Upper lobe of right lung (tissue), 1 donor: Measurements from ENCODE around the gene ADAMTS15. TPM values are rescaled to one million over a fixed set of nuclear protein-coding genes. Genes with fewer than 3 reads are reported as not detected.

Source experiments
- ATAC-seq: fragments of 200-7000 bp; cut with Tn5 transposase; one replicate; pipeline ENCODE4 v1.9.1; 2020; ENCODE audit warnings: mild to moderate bottlenecking, moderate library complexity
- DNase-seq: peaks from one replicate; pipeline ENCODE4 v3.0.0-alpha.2; 2020
- H3K27ac ChIP-seq: fragments of 200-600 bp; one replicate; pipeline ENCODE4 v1.8.0; 2022
- H3K27me3 ChIP-seq: fragments of 200-600 bp; one replicate; pipeline ENCODE4 v1.8.0; 2022; ENCODE audit warnings: mild to moderate bottlenecking
- H3K36me3 ChIP-seq: fragments of 200-600 bp; one replicate; pipeline ENCODE4 v1.8.0; 2022
- H3K4me1 ChIP-seq: fragments of 200-600 bp; one replicate; pipeline ENCODE4 v1.8.0; 2022
- H3K4me3 ChIP-seq: fragments of 200-600 bp; one replicate; pipeline ENCODE4 v1.8.0; 2022; ENCODE audit warnings: mild to moderate bottlenecking
- H3K9me3 ChIP-seq: fragments of 200-600 bp; one replicate; pipeline ENCODE4 v1.8.0; 2022
- intact Hi-C: fragments of 100-400 bp; cut with DNase I; formaldehyde crosslinking; loops from one replicate; pipeline ENCODE4 v1.11.0; 2022
- total RNA-seq: library from RNA; stranded (reverse); fragmentation: NEBNext Ultra II Directional; extraction: Animal tissue kit (Norgen Biotek cat#: 25700); gene quantifications from one replicate; pipeline ENCODE4 v1.2.1, GENCODE V29; 2021
- TF ChIP-seq, protein P1 (sequence below): fragments of 200-600 bp; IDR thresholded peaks from one replicate; pipeline ENCODE4 v1.8.0; 2022; ENCODE audit warnings: antibody characterized with exemption
- donor health status: DM: no; HTN: yes; CAD: no; lungs with severe emphysema.

The ADAMTS15 gene
- total RNA-seq, 1 donor from 2014 or later: 8.2 TPM

DNA sequence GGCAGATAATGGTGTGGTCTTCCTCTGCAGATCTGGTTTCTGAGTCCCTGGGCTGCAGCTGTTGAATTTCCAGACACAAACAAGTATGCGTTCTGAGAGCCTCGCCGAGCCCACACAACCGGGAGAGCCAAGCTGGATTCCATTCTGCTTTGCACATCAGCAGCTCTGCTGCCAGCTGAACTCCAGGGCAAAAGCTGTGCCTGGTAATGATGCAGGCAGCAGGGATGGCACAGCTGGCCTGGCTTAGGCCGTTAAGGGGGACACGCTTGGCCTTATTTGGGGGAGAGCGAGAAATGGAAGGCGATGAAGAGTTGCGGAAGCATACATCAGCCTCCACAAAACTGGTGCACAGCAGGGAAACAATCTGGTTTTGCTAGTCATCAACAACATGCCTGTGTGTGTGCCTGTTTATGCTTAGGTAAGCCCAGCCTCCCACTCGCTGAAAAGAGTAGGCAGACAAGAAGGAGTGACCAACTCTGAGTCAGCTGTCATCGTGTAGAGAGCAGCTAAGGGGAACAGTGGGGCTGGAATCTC lies 45.1 kb upstream of the ADAMTS15 start:
- DNase-seq: no peak
- peaks cover 10% of the 10 kb centered on the region for H3K4me1 ChIP-seq
- ATAC-seq: peak; percentile 70

GRCh38 chr11:130403967-130404366 lies 44.5 kb upstream of the ADAMTS15 start:
- intact Hi-C loops: no loop called here
- H3K4me3 ChIP-seq: no peak overlapping the region
- no peaks in the 10 kb centered on the region for H3K27me3 ChIP-seq
- H3K36me3 ChIP-seq: no peaks in the 10 kb centered on the region
- H3K4me1 ChIP-seq: peaks cover 10% of the 10 kb centered on the region
- TF ChIP-seq, protein P1, sequence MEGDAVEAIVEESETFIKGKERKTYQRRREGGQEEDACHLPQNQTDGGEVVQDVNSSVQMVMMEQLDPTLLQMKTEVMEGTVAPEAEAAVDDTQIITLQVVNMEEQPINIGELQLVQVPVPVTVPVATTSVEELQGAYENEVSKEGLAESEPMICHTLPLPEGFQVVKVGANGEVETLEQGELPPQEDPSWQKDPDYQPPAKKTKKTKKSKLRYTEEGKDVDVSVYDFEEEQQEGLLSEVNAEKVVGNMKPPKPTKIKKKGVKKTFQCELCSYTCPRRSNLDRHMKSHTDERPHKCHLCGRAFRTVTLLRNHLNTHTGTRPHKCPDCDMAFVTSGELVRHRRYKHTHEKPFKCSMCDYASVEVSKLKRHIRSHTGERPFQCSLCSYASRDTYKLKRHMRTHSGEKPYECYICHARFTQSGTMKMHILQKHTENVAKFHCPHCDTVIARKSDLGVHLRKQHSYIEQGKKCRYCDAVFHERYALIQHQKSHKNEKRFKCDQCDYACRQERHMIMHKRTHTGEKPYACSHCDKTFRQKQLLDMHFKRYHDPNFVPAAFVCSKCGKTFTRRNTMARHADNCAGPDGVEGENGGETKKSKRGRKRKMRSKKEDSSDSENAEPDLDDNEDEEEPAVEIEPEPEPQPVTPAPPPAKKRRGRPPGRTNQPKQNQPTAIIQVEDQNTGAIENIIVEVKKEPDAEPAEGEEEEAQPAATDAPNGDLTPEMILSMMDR: no peak
- H3K9me3 ChIP-seq: no peaks in the 10 kb centered on the region
- ATAC-seq: no peak
- DNase-seq: no peak
- H3K27ac ChIP-seq: peak overlapping the region; percentile 55

More for the DNA sequence above, 45.1 kb upstream of the ADAMTS15 start:
- H3K27ac ChIP-seq: peak overlapping the region; percentile 55
- intact Hi-C loops: no loop called here
- TF ChIP-seq, protein P1: no peak
- H3K9me3 ChIP-seq: no peaks in the 10 kb centered on the region
- no peaks in the 10 kb centered on the region for H3K36me3 ChIP-seq
- H3K4me3 ChIP-seq: no peak overlapping the region
- H3K27me3 ChIP-seq: no peaks in the 10 kb centered on the region

DNA sequence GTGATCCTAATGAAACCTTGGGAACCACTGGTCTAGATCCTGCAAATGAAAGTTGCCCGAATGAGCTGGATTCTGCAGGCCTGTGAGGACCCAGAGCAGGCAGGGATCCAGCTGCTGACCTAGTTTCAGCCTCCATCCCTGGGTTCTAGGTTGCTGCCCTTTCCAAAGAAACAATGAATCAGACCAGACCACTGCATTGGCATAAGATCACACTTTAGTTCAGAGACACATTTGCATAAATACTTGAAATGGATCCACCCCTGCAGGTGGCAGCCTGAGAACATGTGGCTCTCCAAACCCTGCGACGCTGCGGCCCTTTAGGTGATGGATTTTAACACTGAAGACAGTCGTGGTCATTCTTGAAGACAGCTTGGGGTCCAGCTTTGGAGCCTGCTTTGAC lies 43.7 kb upstream of the ADAMTS15 start:
- DNase-seq (no peak), ATAC-seq (no peak)
- peaks cover 10% of the 10 kb centered on the region for H3K4me1 ChIP-seq
- TF ChIP-seq, protein P1: no peak
- no peaks in the 10 kb centered on the region for H3K27me3 ChIP-seq
- no peaks in the 10 kb centered on the region for H3K9me3 ChIP-seq
- no peaks in the 10 kb centered on the region for H3K36me3 ChIP-seq
- H3K4me3 ChIP-seq: no peak overlapping the region
- intact Hi-C loops: no loop called here
- H3K27ac ChIP-seq: no peak overlapping the region

- H3K27me3 ChIP-seq: no peaks in the 10 kb centered on the region
- no peaks in the 10 kb centered on the region for H3K9me3 ChIP-seq
- H3K4me1 ChIP-seq: peaks cover 10% of the 10 kb centered on the region
- H3K4me3 ChIP-seq: no peak overlapping the region
- no peak overlapping the region for H3K27ac ChIP-seq
- intact Hi-C loops: no loop called here
- TF ChIP-seq, protein P1: no peak
- no peak for DNase-seq
- H3K36me3 ChIP-seq: no peaks in the 10 kb centered on the region
- ATAC-seq: no peak
Measured at GRCh38 chr11:130405428-130405827, 43.0 kb upstream of the ADAMTS15 start.

- no peak for DNase-seq
- H3K4me3 ChIP-seq: no peak overlapping the region
- intact Hi-C loops: no loop called here
- H3K36me3 ChIP-seq: no peaks in the 10 kb centered on the region
- H3K4me1 ChIP-seq: peaks cover 1% of the 10 kb centered on the region
- TF ChIP-seq, protein P1: no peak
- no peak for ATAC-seq
- H3K9me3 ChIP-seq: no peaks in the 10 kb centered on the region
- H3K27ac ChIP-seq: no peak overlapping the region
- H3K27me3 ChIP-seq: no peaks in the 10 kb centered on the region
Measured at GRCh38 chr11:130407978-130408377, 40.5 kb upstream of the ADAMTS15 start.

- no peaks in the 10 kb centered on the region for H3K4me1 ChIP-seq
- no peak overlapping the region for H3K27ac ChIP-seq
- no peak for DNase-seq
Measured at GRCh38 chr11:130408401-130408890, 40.0 kb upstream of the ADAMTS15 start.

More at GRCh38 chr11:130408401-130408890, 40.0 kb upstream of the ADAMTS15 start:
- intact Hi-C loops: no loop called here
- TF ChIP-seq, protein P1: no peak
- H3K9me3 ChIP-seq: no peaks in the 10 kb centered on the region
- no peaks in the 10 kb centered on the region for H3K36me3 ChIP-seq
- no peak for ATAC-seq
- no peak overlapping the region for H3K4me3 ChIP-seq
- H3K27me3 ChIP-seq: no peaks in the 10 kb centered on the region
